Left ventricle myocardium inferior (tissue), 1 donor: ENCODE data around the gene R3HDM4. TPM values are rescaled to one million over a fixed set of nuclear protein-coding genes. Genes with fewer than 3 reads are reported as not detected.

Source experiments
- DNase-seq: peaks from one replicate; pipeline ENCODE4 v3.0.0-alpha.2; 2020
- H3K27ac ChIP-seq: fragments of 200-600 bp; replicated peaks from 2 replicates; pipeline ENCODE4 v1.8.0; 2021
- H3K27me3 ChIP-seq: fragments of 200-600 bp; 2 replicates; pipeline ENCODE4 v1.8.0; 2021; ENCODE audit warnings: low read depth
- H3K36me3 ChIP-seq: fragments of 200-600 bp; 2 replicates; pipeline ENCODE4 v1.8.0; 2021
- H3K4me1 ChIP-seq: fragments of 200-600 bp; 2 replicates; pipeline ENCODE4 v1.8.0; 2021
- H3K4me3 ChIP-seq: fragments of 200-600 bp; 2 replicates; pipeline ENCODE4 v1.8.0; 2021; ENCODE audit warnings: mild to moderate bottlenecking, moderate library complexity
- H3K9me3 ChIP-seq: fragments of 200-600 bp; replicated peaks from 2 replicates; pipeline ENCODE4 v1.8.0; 2021
- intact Hi-C: fragments of 100-400 bp; cut with micrococcal nuclease; formaldehyde crosslinking; loops from one replicate; pipeline ENCODE4 v1.11.0; 2022
- total RNA-seq: library from RNA; stranded (reverse); fragmentation: NEBNext Ultra II Directional; extraction: Animal tissue kit (Norgen Biotek cat#: 25700); gene quantifications from one replicate; pipeline ENCODE4 v1.2.1, GENCODE V29; 2021
- TF ChIP-seq, protein P1 (sequence below): fragments of 200-600 bp; IDR thresholded peaks from 2 replicates; pipeline ENCODE4 v1.8.0; 2021; ENCODE audit warnings: antibody characterized with exemption, mild to moderate bottlenecking, borderline replicate concordance
- donor health status: DM: no; HTN: yes; CAD: no; lungs with severe emphysema.

R3HDM4 gene
- total RNA-seq, 1 donor from 2014 or later = 21.6 TPM

DNA sequence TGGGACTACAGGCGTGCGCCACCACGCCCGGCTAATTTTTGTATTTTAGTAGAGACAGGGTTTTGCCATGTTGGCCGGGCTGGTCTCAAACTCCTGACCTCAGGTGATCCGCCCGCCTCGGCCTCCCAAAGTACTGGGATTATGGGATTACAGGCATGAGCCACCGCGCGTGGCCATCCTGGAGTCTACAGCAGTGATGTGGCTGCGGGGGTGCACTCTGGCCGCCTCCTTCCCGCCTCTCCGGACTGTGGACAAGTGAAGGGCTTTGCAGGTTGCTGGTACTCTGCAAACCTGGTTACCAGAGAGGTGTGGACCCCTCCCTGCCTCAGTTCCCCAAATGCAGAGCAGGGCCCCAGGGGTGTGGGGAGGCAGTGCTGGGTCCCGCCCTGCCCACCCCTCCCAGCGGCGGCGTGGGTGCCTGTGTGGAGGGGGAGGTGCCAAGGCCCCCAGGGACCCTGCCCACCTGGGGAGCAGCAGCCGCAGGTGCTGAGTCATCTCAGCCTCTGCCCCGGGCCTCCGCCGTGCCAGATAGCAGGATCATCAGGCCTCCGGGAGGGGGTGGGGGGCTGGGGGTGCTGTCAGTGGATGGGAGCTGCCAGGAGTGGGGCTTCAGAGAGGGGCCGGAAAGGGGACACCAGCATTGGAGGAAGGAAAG is 36.0 kb upstream of the R3HDM4 start:
- Histone ChIP-seq H3K9me3 (no peaks in the 10 kb centered on the region), H3K4me1 (peaks cover 8% of the 10 kb centered on the region), H3K27me3 (no peaks in the 10 kb centered on the region), H3K4me3 (no peak overlapping the region), H3K27ac (no peak overlapping the region), H3K36me3 (no peaks in the 10 kb centered on the region)
- TF ChIP-seq, protein P1, sequence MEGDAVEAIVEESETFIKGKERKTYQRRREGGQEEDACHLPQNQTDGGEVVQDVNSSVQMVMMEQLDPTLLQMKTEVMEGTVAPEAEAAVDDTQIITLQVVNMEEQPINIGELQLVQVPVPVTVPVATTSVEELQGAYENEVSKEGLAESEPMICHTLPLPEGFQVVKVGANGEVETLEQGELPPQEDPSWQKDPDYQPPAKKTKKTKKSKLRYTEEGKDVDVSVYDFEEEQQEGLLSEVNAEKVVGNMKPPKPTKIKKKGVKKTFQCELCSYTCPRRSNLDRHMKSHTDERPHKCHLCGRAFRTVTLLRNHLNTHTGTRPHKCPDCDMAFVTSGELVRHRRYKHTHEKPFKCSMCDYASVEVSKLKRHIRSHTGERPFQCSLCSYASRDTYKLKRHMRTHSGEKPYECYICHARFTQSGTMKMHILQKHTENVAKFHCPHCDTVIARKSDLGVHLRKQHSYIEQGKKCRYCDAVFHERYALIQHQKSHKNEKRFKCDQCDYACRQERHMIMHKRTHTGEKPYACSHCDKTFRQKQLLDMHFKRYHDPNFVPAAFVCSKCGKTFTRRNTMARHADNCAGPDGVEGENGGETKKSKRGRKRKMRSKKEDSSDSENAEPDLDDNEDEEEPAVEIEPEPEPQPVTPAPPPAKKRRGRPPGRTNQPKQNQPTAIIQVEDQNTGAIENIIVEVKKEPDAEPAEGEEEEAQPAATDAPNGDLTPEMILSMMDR = no peak
- no peak for DNase-seq
- intact Hi-C loops = no loop called here

DNA sequence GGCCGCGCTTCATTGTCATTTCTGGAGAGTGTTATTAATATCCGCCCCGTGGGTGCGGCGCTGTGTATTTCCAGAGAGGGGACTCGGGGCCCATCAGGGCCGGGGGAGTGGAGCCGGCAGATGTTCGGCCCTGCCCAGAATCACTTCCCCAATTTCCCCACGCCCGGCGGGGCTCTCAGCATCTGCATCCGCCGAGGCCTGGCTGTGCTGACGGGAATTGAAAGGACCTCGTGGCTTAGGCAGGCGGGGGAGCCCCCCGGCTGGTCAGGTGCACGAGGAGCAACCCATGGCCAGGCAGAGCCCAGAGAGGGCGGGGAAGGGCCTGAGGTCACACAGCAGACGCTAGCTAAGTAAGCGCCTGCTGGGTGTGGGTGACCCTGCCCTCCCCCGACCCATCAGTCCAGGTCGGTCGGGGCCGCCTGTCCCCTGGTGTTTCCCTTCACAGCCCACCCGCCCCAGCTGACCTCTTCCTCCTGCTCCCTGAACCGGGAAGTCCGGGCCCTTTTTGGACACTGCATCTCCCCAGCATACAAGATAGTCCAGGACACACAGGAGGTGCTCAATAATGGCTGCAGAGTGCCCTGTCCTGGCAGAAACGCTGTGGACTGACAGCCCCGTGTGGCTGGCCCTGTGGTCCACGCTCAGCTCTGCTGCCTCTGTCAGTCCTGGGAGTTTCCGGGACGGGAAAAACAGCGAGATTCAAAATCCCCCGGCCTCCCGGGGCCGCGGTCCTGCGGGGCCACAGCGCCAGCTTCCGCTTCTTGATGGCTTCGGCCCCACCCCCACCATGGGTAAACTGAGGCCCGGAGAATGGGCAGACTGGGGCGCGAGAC is 34.9 kb upstream of the R3HDM4 start:
- Histone ChIP-seq H3K4me1 (peaks cover 5% of the 10 kb centered on the region), H3K27ac (peak overlapping the region; percentile 22), H3K9me3 (no peaks in the 10 kb centered on the region), H3K27me3 (no peaks in the 10 kb centered on the region), H3K4me3 (no peak overlapping the region), H3K36me3 (no peaks in the 10 kb centered on the region)
- TF ChIP-seq, protein P1 = no peak
- intact Hi-C loops = no loop called here
- peak; percentile 64 for DNase-seq

GRCh38 chr19:947090-947706 is 34.2 kb upstream of the R3HDM4 start:
- Histone ChIP-seq H3K9me3 (no peaks in the 10 kb centered on the region), H3K36me3 (peaks cover 4% of the 10 kb centered on the region), H3K4me3 (no peak overlapping the region), H3K27me3 (no peaks in the 10 kb centered on the region), H3K27ac (peak overlapping the region; percentile 22), H3K4me1 (peaks cover 1% of the 10 kb centered on the region)
- TF ChIP-seq, protein P1 = no peak
- DNase-seq = no peak
- intact Hi-C loops = no loop called here

GRCh38 chr19:945401-946252 is 32.6 kb upstream of the R3HDM4 start:
- Histone ChIP-seq H3K27me3 (no peaks in the 10 kb centered on the region), H3K4me3 (no peak overlapping the region), H3K9me3 (no peaks in the 10 kb centered on the region), H3K36me3 (peaks cover 4% of the 10 kb centered on the region), H3K27ac (no peak overlapping the region), H3K4me1 (peaks cover 15% of the 10 kb centered on the region)
- DNase-seq = no peak
- TF ChIP-seq, protein P1 = no peak
- intact Hi-C loops = no loop called here

GRCh38 chr19:944663-945241 is 31.7 kb upstream of the R3HDM4 start:
- intact Hi-C loops = no loop called here
- no peaks in the 10 kb centered on the region for H3K9me3 ChIP-seq
- peaks cover 22% of the 10 kb centered on the region for H3K4me1 ChIP-seq
- H3K27ac ChIP-seq = no peak overlapping the region
- peaks cover 4% of the 10 kb centered on the region for H3K36me3 ChIP-seq
- H3K4me3 ChIP-seq = no peak overlapping the region
- no peaks in the 10 kb centered on the region for H3K27me3 ChIP-seq
- no peak for DNase-seq
- TF ChIP-seq, protein P1 = no peak
